Mesenchymal stem cell (in vitro differentiated cells and primary cell): Measurements from ENCODE around the gene PARD3B.

Experiments
- DNase-seq: peaks from one replicate; pipeline ENCODE4 v3.0.0-alpha.2; 2013
- H2AFZ ChIP-seq: one replicate; pipeline ENCODE4 v1.6.1; 2013; ENCODE audit warnings: low read depth, mild to moderate bottlenecking, control low read depth, inconsistent platforms, low read length, moderate library complexity
- H2AK5ac ChIP-seq: 2 replicates; pipeline ENCODE4 v1.6.1; 2013; ENCODE audit warnings: low read length, moderate library complexity, mild to moderate bottlenecking, inconsistent platforms; ENCODE audit not compliant: severe bottlenecking
- H2BK120ac ChIP-seq: one replicate; pipeline ENCODE4 v1.6.1; 2013; ENCODE audit warnings: low read depth, mild to moderate bottlenecking, inconsistent platforms, low read length, moderate library complexity
- H2BK12ac ChIP-seq, 2 experiments: one replicate each; pipeline ENCODE4 v1.6.1; 2013; ENCODE audit warnings: inconsistent platforms in 2 of 2, low read length in 2 of 2, mild to moderate bottlenecking in 2 of 2, moderate library complexity in 2 of 2, control low read depth in 1 of 2
- H2BK15ac ChIP-seq: one replicate; pipeline ENCODE4 v1.6.1; 2013; ENCODE audit warnings: mild to moderate bottlenecking, low read depth, inconsistent platforms; ENCODE audit not compliant: poor library complexity, severe bottlenecking
- H2BK5ac ChIP-seq: 2 replicates; pipeline ENCODE4 v1.6.1; 2013; ENCODE audit warnings: low read depth, mild to moderate bottlenecking, low read length, control low read depth, inconsistent platforms; ENCODE audit not compliant: poor library complexity, severe bottlenecking
- H3K14ac ChIP-seq, 2 experiments: one replicate each; pipeline ENCODE4 v1.6.1; 2013; ENCODE audit warnings: inconsistent platforms in 2 of 2, low read length in 2 of 2, control low read depth in 1 of 2, mild to moderate bottlenecking in 1 of 2, moderate library complexity in 1 of 2
- H3K18ac ChIP-seq, 2 experiments: one replicate each; pipeline ENCODE4 v1.6.1; 2013; ENCODE audit warnings: inconsistent platforms in 2 of 2, low read length in 2 of 2, control low read depth in 1 of 2, low read depth in 1 of 2, mild to moderate bottlenecking in 1 of 2
- H3K23ac ChIP-seq, 2 experiments: one replicate each; pipeline ENCODE4 v1.6.1; 2013; ENCODE audit warnings: inconsistent platforms in 2 of 2, low read length in 2 of 2, mild to moderate bottlenecking in 2 of 2, moderate library complexity in 2 of 2, control low read depth in 1 of 2
- H3K27ac ChIP-seq: 2 replicates; pipeline ENCODE4 v1.5.1; 2013; ENCODE audit warnings: mild to moderate bottlenecking, moderate library complexity, low read length, control low read depth, inconsistent platforms; ENCODE audit not compliant: poor library complexity, severe bottlenecking
- H3K27me3 ChIP-seq, 2 experiments: 2 replicates each; pipeline versions ENCODE4 v1.6.1 to v1.7.0; 2013; ENCODE audit warnings: low read length in 2 of 2, mild to moderate bottlenecking in 2 of 2, moderate library complexity in 2 of 2, control low read depth in 1 of 2, inconsistent platforms in 1 of 2; ENCODE audit not compliant: control insufficient read depth in 1 of 2, insufficient read depth in 1 of 2
- H3K36me3 ChIP-seq, 2 experiments: 2 replicates each; pipeline versions ENCODE4 v1.6.1 to v1.7.0; 2013; ENCODE audit warnings: low read length in 2 of 2, control low read depth in 1 of 2, inconsistent platforms in 1 of 2, low read depth in 1 of 2, mild to moderate bottlenecking in 1 of 2; ENCODE audit not compliant: insufficient read depth in 2 of 2, control insufficient read depth in 1 of 2
- H3K4ac ChIP-seq, 2 experiments: one replicate each; pipeline ENCODE4 v1.6.1; 2013; ENCODE audit warnings: inconsistent platforms in 2 of 2, low read length in 2 of 2, mild to moderate bottlenecking in 2 of 2, moderate library complexity in 2 of 2, control low read depth in 1 of 2, low read depth in 1 of 2
- H3K4me1 ChIP-seq: 2 replicates; pipeline ENCODE4 v1.6.1; 2013; ENCODE audit warnings: low read depth, low read length, control low read depth; ENCODE audit not compliant: control insufficient read depth, insufficient read depth
- H3K4me2 ChIP-seq: 2 replicates; pipeline ENCODE4 v1.6.1; 2013; ENCODE audit warnings: low read length, mild to moderate bottlenecking, inconsistent platforms; ENCODE audit not compliant: poor library complexity, severe bottlenecking
- H3K4me3 ChIP-seq, 2 experiments: 2 replicates each; pipeline versions ENCODE4 v1.5.1 to v1.7.0; 2013; ENCODE audit warnings: low read length in 2 of 2, mild to moderate bottlenecking in 2 of 2, control low read depth in 1 of 2, low read depth in 1 of 2; ENCODE audit not compliant: insufficient read depth in 1 of 2
- H3K79me1 ChIP-seq: replicated peaks from 2 replicates; pipeline ENCODE4 v1.6.1; 2013; ENCODE audit warnings: mild to moderate bottlenecking, control low read depth, low read length, inconsistent platforms; ENCODE audit not compliant: poor library complexity, severe bottlenecking
- H3K9ac ChIP-seq: 2 replicates; pipeline ENCODE4 v1.7.0; 2013; ENCODE audit warnings: mild to moderate bottlenecking, low read length, moderate library complexity
- H3K9me3 ChIP-seq: 2 replicates; pipeline ENCODE4 v1.7.0; 2013; ENCODE audit warnings: mild to moderate bottlenecking, low read length; ENCODE audit not compliant: control insufficient read depth
- H4K8ac ChIP-seq: one replicate; pipeline ENCODE4 v1.6.1; 2013; ENCODE audit warnings: inconsistent platforms, mild to moderate bottlenecking, low read length, moderate library complexity
- H4K91ac ChIP-seq: one replicate; pipeline ENCODE4 v1.6.1; 2013; ENCODE audit warnings: mild to moderate bottlenecking, low read length, inconsistent platforms
- WGBS: methylation state at CpG from one replicate; pipeline ENCODE4 v1.1.7; 2013; ENCODE audit warnings: mixed read lengths; 5-methylcytosine and 5-hydroxymethylcytosine counted together

PARD3B gene

GRCh38 chr2:204890680-204891079 is 345.4 kb downstream of the PARD3B start:
- no peak overlapping the region for H2AFZ ChIP-seq
- no peak overlapping the region for H3K4ac ChIP-seq
- H4K8ac ChIP-seq: no peak overlapping the region
- H2BK5ac ChIP-seq: no peak overlapping the region
- H2AK5ac ChIP-seq: no peak overlapping the region
- no peaks in the 10 kb centered on the region for H3K9me3 ChIP-seq
- H3K23ac ChIP-seq: no peak overlapping the region
- no peaks in the 10 kb centered on the region for H3K36me3 ChIP-seq
- WGBS: no CpG with 5 or more reads among the region's 2 CpGs
- no peak overlapping the region for H3K4me2 ChIP-seq
- H2BK15ac ChIP-seq: no peak overlapping the region
- no peak overlapping the region for H3K27ac ChIP-seq
- peaks cover 2% of the 10 kb centered on the region for H3K79me1 ChIP-seq
- no peak overlapping the region for H2BK120ac ChIP-seq
- H3K4me3 ChIP-seq: no peak overlapping the region
- H3K27me3 ChIP-seq: no peaks in the 10 kb centered on the region
- H3K4me1 ChIP-seq: no peaks in the 10 kb centered on the region
- H4K91ac ChIP-seq: no peak overlapping the region
- no peak overlapping the region for H3K18ac ChIP-seq
- no peak for DNase-seq
- no peak overlapping the region for H3K14ac ChIP-seq
- H3K9ac ChIP-seq: no peak overlapping the region
- no peak overlapping the region for H2BK12ac ChIP-seq

DNA sequence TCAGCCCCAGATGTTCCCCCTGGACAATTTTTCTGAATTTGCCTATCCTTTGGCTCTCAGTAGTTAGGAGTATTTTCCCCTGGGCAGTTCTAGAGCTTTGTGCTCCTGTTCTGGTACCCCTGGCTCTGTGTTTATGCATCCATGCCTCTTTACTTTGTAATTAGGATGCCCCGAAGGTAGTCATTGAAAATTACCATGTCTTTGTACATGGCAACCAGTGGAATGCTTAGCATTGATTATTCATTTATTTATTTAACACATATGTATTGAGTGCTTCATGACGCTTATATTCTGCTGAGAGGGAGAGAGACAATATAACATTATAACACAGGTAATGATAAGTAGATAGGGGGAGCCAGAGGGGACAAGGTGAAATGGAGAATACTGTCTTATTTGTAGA is 346.5 kb downstream of the PARD3B start:
- H3K27me3 ChIP-seq: no peaks in the 10 kb centered on the region

GRCh38 chr2:204892506-204893255 is 347.4 kb downstream of the PARD3B start:
- Histone ChIP-seq H3K14ac (no peak overlapping the region), H4K91ac (no peak overlapping the region), H2BK5ac (no peak overlapping the region), H2BK12ac (no peak overlapping the region), H3K18ac (no peak overlapping the region), H4K8ac (no peak overlapping the region), H3K4me1 (no peaks in the 10 kb centered on the region), H3K36me3 (no peaks in the 10 kb centered on the region), H3K9ac (no peak overlapping the region), H3K4me2 (no peak overlapping the region), H3K79me1 (peaks cover 2% of the 10 kb centered on the region), H2AK5ac (no peak overlapping the region), H3K9me3 (no peaks in the 10 kb centered on the region), H2BK15ac (no peak overlapping the region), H3K27me3 (no peaks in the 10 kb centered on the region), H3K4ac (no peak overlapping the region), H3K27ac (no peak overlapping the region), H2AFZ (no peak overlapping the region), H3K4me3 (no peak overlapping the region), H2BK120ac (no peak overlapping the region), H3K23ac (no peak overlapping the region)
- peak; percentile 39 for DNase-seq
- WGBS: 78% methylated on average over 1 of the region's 1 CpG

More for the DNA sequence above, 346.5 kb downstream of the PARD3B start:
- Histone ChIP-seq H4K8ac (no peak overlapping the region), H3K9me3 (no peaks in the 10 kb centered on the region), H3K23ac (no peak overlapping the region), H3K18ac (no peak overlapping the region), H3K36me3 (no peaks in the 10 kb centered on the region), H3K4me1 (no peaks in the 10 kb centered on the region), H3K27ac (no peak overlapping the region), H3K9ac (no peak overlapping the region), H2BK12ac (no peak overlapping the region), H3K79me1 (peaks cover 2% of the 10 kb centered on the region), H3K14ac (no peak overlapping the region), H2AFZ (no peak overlapping the region), H2BK5ac (no peak overlapping the region), H2AK5ac (no peak overlapping the region), H3K4me3 (no peak overlapping the region), H4K91ac (no peak overlapping the region), H2BK15ac (no peak overlapping the region), H3K4me2 (no peak overlapping the region), H3K4ac (no peak overlapping the region), H2BK120ac (no peak overlapping the region)
- WGBS: 100% methylated on average over 1 of the region's 2 CpGs
- no peak for DNase-seq

- Histone ChIP-seq H2AFZ (no peak overlapping the region), H3K14ac (no peak overlapping the region), H3K4ac (no peak overlapping the region), H3K4me1 (no peaks in the 10 kb centered on the region), H2BK120ac (no peak overlapping the region), H3K9ac (no peak overlapping the region), H4K91ac (no peak overlapping the region), H3K4me2 (no peak overlapping the region), H3K9me3 (peaks cover 9% of the 10 kb centered on the region), H2AK5ac (no peak overlapping the region), H3K23ac (no peak overlapping the region), H3K27ac (no peak overlapping the region), H3K36me3 (no peaks in the 10 kb centered on the region), H3K27me3 (no peaks in the 10 kb centered on the region), H4K8ac (no peak overlapping the region), H2BK15ac (no peak overlapping the region), H3K4me3 (no peak overlapping the region), H3K18ac (no peak overlapping the region), H2BK12ac (no peak overlapping the region), H3K79me1 (no peaks in the 10 kb centered on the region), H2BK5ac (no peak overlapping the region)
- WGBS: 100% methylated on average over 1 of the region's 4 CpGs
- no peak for DNase-seq
Observed at GRCh38 chr2:204896146-204896545, 350.9 kb downstream of the PARD3B start.
